22Rv1 (cell line): Measurements from ENCODE around the gene ANK3.
"Not testable (repeated sequence)": the region's sequence is repeated elsewhere in the genome, so short reads cannot be mapped to it uniquely, and the experiment has no call there.

ENCODE experiments used
- H3K27ac ChIP-seq: fragments of 450-650 bp; 2 replicates; pipeline ENCODE4 v1.5.1; 2017
- ZFX ChIP-seq: fragments of 450-650 bp; IDR thresholded peaks from 2 replicates; pipeline ENCODE4 v1.6.1; 2017; ENCODE audit warnings: antibody characterized with exemption, borderline replicate concordance
- TF ChIP-seq, protein P1 (sequence below): fragments of 450-650 bp; IDR thresholded peaks from 2 replicates; pipeline ENCODE4 v1.5.1; 2017; ENCODE audit warnings: mild to moderate bottlenecking

The ANK3 gene

DNA sequence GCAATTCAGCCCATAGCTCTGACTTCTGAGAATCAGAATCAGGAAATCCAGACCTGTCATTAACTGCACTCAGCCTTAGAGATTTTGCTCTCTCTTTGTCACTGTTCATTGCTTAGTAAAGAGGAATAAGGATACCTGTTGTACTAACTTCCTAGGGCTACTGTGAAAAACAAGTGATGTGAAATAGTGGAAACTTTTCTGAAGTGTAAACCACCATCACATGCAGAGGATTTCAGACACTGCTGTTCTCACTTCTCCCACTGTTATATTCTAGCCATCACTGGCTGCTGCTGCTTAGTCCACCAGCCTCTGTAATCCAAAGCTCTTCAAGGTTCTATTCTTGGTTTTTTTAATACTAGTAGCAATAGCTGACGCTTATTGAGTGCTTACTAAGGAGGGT, 353.7 kb downstream of the ANK3 start:
- H3K27ac ChIP-seq: no peak overlapping the region
- no peak for TF ChIP-seq ZFX

DNA sequence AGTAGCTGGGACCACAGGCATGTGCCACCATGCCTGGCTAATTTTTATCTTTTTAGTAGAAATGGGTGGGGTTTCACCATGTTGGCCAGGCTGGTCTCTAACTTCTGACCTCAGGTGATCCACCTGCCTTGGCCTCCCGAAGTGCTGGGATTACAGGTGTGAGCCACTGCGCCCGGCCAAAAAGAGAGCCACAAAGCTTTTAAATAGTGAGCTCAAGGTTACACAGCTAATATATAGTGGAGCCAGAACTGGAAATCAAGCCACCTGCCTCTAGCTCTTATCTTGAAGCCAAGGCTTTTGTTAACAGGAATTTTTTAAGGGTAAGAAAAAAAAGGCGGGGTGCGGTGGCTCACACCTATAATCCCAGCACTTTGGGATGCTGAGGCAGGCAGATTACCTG, 354.3 kb downstream of the ANK3 start:
- not testable (repeated sequence) for H3K27ac ChIP-seq

DNA sequence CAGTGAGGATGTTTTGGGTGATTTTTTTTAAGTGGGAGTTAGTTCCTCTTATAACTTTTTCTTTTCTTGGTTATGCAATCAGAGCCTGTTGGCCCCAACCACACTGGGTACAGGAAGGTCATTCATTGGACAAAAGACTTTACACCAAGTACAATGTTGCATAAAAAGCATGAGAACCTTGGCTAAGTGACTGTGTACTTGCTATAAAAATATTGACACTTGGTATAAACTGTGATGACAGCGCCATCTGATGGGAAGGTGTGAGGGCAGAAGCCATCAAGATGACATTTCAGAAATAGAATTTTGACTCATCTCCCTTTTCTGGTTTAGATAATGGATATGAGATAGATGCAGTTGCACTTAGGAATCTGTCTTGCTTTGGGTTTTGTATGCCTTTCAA, 357.0 kb downstream of the ANK3 start:
- no peak overlapping the region for H3K27ac ChIP-seq
- no peak for TF ChIP-seq ZFX
- TF ChIP-seq, protein P1, sequence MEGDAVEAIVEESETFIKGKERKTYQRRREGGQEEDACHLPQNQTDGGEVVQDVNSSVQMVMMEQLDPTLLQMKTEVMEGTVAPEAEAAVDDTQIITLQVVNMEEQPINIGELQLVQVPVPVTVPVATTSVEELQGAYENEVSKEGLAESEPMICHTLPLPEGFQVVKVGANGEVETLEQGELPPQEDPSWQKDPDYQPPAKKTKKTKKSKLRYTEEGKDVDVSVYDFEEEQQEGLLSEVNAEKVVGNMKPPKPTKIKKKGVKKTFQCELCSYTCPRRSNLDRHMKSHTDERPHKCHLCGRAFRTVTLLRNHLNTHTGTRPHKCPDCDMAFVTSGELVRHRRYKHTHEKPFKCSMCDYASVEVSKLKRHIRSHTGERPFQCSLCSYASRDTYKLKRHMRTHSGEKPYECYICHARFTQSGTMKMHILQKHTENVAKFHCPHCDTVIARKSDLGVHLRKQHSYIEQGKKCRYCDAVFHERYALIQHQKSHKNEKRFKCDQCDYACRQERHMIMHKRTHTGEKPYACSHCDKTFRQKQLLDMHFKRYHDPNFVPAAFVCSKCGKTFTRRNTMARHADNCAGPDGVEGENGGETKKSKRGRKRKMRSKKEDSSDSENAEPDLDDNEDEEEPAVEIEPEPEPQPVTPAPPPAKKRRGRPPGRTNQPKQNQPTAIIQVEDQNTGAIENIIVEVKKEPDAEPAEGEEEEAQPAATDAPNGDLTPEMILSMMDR: peak; percentile 80

DNA sequence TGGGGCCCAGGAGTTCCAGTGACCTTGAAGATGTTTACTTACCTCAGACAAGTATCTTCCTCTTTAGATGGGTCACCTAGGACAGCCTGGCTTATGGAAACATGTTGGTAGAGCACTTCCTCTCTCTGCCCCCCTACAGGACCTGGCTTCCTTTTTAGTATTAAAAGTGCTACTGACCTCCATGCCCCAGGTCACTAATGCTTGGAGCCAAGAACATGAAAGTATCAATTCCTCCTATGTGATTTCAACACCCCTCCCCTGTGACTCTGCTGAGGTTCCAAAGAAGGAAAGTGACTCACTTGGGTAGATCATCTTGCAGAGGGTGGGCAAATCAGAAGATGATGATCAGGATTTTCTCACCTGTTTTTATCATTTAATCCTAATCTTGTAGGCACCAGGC, 358.0 kb downstream of the ANK3 start:
- H3K27ac ChIP-seq: no peak overlapping the region
- TF ChIP-seq, protein P1: no peak
- no peak for TF ChIP-seq ZFX

DNA sequence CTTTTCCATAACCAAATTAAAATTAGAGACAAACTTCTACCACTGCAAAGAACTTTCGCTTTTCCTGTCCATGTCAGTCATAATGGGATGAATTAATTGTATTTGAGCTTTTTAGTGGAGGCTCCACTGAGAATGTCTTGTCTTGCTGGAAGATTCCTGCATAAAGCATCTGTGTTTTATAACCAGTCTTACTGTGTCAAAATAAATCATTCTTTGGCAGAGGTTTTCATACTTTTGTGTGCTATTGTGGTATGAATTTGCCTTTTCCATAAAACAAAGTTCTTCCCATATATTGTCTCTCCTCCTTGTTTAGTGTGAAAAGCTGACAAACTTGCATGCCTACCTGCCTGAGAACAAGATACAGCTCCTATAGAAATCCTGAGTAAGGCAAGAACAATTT, 358.5 kb downstream of the ANK3 start:
- H3K27ac ChIP-seq: no peak overlapping the region
- TF ChIP-seq ZFX: no peak
- TF ChIP-seq, protein P1: no peak

DNA sequence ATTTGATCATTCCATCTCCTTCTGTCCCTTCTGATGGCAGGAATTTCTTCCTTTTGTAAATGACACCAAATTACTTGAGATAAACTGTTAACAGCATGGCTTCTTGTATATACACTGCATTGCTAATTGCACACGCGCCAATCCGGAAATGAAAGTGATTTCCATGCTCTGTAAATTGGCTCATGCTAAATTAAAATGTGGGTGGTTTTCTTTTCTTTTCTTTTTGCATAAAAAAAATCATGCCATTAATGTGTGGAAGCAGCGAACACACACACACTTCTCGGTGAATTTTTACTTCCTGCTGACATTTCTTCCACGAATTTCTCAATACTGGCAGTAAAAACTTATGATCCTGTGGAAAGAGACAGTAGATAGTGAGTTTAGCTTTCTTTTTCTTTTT, 360.2 kb downstream of the ANK3 start:
- TF ChIP-seq, protein P1: no peak
- TF ChIP-seq ZFX: no peak
- no peak overlapping the region for H3K27ac ChIP-seq

DNA sequence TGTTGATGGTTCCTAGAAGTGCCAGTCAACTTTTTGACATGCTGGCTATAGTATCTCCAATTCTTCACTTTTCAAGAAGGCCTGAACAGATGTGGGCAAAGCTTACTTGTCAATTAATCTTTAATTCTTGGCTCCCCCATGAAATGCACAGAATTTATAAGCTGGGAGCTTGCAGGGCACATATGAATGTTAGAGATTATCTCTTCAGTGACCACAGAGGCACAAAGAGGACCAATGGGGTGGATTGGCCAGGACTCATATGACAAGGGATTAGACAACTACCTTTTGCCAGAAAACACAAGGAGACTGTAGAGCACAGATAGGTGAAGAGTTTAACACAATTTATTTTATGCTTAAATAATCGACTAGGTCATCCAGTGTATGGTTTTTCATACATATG, 361.6 kb downstream of the ANK3 start:
- TF ChIP-seq, protein P1: no peak
- TF ChIP-seq ZFX: no peak
- H3K27ac ChIP-seq: no peak overlapping the region

DNA sequence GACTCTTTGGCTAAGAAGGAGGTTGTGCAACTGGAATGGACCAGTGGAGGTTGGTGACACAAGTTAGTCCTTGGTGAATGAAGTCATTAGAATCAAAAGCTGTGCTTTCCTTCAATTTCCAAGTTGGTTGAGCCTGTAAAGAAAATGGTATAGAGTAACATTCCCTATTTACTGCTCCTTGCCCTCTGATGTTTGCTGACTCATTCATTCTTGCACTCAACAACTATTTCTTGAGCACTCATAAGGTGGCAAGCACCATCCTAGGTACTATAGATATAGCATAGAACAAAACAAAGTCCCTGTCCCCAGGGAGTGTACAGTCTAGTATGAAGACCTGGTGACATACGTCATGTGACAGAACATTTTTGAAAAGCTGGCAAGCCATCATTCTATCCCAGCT, 364.4 kb downstream of the ANK3 start:
- TF ChIP-seq, protein P1: no peak
- TF ChIP-seq ZFX: no peak
- no peak overlapping the region for H3K27ac ChIP-seq
